Neutrophil (primary cell): ENCODE measurements around the gene NFIA.

Experiments used
- H3K27ac ChIP-seq: fragments of 200-600 bp; sonication (generic); 2 replicates; pipeline ENCODE4 v1.5.1; 2016; ENCODE audit warnings: mild to moderate bottlenecking, moderate library complexity
- H3K27me3 ChIP-seq: fragments of 200-600 bp; sonication (generic); 2 replicates; pipeline ENCODE4 v1.6.0; 2016; ENCODE audit warnings: mild to moderate bottlenecking
- H3K36me3 ChIP-seq: fragments of 200-600 bp; sonication (generic); 2 replicates; pipeline ENCODE4 v1.5.1; 2017
- H3K4me1 ChIP-seq, 2 experiments: fragments of 200-600 bp in 1 of 2; sonication (generic) in 1 of 2; 1 replicate in 1 of 2; 2 replicates in 1 of 2; pipeline versions ENCODE4 v1.5.1 to v1.6.1; 2013 to 2016; ENCODE audit warnings: low read depth in 1 of 2, low read length in 1 of 2, mild to moderate bottlenecking in 1 of 2, moderate library complexity in 1 of 2; ENCODE audit not compliant: control insufficient read depth in 1 of 2, insufficient read depth in 1 of 2
- H3K4me3 ChIP-seq, 2 experiments: fragments of 200-600 bp in 1 of 2; sonication (generic) in 1 of 2; 1 replicate in 1 of 2; 2 replicates in 1 of 2; pipeline ENCODE4 v1.5.1; 2013 to 2016; ENCODE audit warnings: low read depth in 1 of 2, low read length in 1 of 2, mild to moderate bottlenecking in 1 of 2, moderate library complexity in 1 of 2
- H3K9me3 ChIP-seq: fragments of 200-600 bp; sonication (generic); 2 replicates; pipeline ENCODE4 v1.5.1; 2016
- TF ChIP-seq, protein P1 (sequence below): fragments of 200-600 bp; sonication (generic); IDR thresholded peaks from 2 replicates; pipeline ENCODE4 v1.5.1; 2016; ENCODE audit warnings: antibody characterized with exemption

The NFIA gene

DNA sequence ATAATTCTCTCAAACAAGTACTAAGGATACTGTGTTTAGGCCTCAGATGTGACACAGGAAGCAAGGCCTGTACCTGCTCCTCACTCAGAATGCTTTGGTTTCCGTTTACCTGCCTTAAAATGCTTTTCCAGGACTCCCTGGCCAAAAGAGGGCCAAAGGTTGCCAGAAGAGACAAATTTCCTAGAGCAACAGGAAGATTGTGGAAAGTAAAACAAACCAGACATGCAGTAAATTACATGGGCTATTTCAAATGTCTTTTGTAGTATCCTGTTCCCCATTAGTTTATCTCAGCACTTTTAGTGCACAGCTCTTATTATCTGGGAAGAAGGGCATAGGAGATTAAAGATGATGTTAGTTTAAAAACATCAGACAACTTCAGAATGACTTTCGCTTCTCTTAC, 280.0 kb downstream of the NFIA start:
- TF ChIP-seq, protein P1, sequence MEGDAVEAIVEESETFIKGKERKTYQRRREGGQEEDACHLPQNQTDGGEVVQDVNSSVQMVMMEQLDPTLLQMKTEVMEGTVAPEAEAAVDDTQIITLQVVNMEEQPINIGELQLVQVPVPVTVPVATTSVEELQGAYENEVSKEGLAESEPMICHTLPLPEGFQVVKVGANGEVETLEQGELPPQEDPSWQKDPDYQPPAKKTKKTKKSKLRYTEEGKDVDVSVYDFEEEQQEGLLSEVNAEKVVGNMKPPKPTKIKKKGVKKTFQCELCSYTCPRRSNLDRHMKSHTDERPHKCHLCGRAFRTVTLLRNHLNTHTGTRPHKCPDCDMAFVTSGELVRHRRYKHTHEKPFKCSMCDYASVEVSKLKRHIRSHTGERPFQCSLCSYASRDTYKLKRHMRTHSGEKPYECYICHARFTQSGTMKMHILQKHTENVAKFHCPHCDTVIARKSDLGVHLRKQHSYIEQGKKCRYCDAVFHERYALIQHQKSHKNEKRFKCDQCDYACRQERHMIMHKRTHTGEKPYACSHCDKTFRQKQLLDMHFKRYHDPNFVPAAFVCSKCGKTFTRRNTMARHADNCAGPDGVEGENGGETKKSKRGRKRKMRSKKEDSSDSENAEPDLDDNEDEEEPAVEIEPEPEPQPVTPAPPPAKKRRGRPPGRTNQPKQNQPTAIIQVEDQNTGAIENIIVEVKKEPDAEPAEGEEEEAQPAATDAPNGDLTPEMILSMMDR, result no peak
- no peaks in the 10 kb centered on the region for H3K4me1 ChIP-seq
- H3K27me3 ChIP-seq, result no peaks in the 10 kb centered on the region
- no peak overlapping the region for H3K4me3 ChIP-seq
- no peaks in the 10 kb centered on the region for H3K9me3 ChIP-seq
- H3K36me3 ChIP-seq, result no peaks in the 10 kb centered on the region
- no peak overlapping the region for H3K27ac ChIP-seq

DNA sequence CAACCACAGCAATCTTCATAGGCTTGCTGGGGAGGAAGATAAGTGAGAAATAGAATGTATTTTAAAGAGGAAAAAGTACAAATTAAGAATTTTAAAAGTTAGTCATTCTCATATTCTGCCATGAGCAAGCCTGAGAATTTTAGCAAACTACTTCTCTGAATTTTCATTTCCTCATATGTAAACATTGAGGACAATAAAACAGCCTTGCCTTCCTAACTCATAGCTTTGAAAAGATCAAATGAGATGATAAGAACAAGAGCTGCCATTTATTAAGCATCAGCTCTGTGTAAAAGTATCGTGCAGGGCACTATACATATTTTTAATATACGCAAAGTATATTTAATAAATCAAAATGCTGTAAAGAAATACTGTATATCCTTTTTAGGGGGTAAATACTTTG, 286.0 kb downstream of the NFIA start:
- H3K9me3 ChIP-seq, result no peaks in the 10 kb centered on the region
- H3K4me1 ChIP-seq, result no peaks in the 10 kb centered on the region
- TF ChIP-seq, protein P1, result no peak
- H3K36me3 ChIP-seq, result no peaks in the 10 kb centered on the region
- no peaks in the 10 kb centered on the region for H3K27me3 ChIP-seq
- no peak overlapping the region for H3K27ac ChIP-seq
- H3K4me3 ChIP-seq, result no peak overlapping the region

DNA sequence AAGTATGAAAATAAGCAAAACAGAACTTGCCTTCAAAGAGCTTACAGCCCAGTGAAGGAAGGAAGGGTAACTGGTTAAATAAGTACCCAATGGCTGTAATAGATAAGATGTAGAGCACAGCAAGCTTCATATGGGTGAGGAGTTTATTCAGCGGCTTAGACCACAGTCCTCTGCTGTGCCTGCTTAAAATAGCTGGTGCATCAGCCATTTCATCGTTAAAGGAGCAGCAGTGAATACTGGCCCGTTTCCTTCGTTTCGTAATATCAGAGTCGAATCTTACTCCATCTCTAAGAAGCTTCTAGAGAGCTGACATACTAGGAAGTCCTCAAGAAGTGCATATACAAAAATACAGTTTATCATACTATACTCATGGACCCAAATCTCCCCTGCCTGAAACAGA, 286.5 kb downstream of the NFIA start:
- Histone ChIP-seq H3K4me1 (no peaks in the 10 kb centered on the region), H3K9me3 (no peaks in the 10 kb centered on the region), H3K36me3 (no peaks in the 10 kb centered on the region), H3K4me3 (no peak overlapping the region), H3K27me3 (no peaks in the 10 kb centered on the region), H3K27ac (no peak overlapping the region)
- TF ChIP-seq, protein P1, result no peak

DNA sequence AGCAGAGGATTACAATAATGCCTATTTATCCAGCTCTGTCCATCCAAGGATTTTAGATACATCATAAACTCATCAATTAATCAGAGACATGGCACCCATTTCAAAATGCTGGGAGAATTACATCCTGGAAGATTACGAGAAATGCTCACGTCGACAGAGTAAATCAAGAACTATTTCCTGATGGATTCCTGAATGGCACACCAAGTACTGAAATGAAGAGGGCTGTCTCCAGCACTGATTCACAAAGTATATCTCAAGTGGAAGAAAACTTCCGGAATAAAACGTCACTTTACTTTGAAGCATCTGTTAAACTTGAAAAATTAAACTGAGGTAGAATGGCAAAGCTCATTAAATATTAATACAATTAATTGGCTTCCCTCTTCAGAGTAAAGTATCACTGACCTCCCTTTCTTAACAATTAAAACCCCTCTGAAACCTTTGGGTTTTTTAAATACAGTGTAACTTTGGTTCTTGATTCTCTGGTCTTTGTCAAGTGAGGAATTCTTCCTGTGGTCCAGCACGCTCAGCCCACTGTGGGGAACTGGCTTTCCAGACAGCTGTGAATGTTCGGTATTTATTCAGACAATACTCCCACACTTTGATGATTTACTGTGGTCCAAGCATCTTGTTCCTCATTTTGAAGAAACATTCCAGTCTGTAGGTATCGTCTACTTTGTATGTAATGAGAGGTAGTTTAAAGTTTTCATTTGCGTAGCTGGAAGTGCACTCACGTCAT, 288.0 kb downstream of the NFIA start:
- Histone ChIP-seq H3K9me3 (no peaks in the 10 kb centered on the region), H3K27ac (no peak overlapping the region), H3K36me3 (no peaks in the 10 kb centered on the region), H3K27me3 (no peaks in the 10 kb centered on the region), H3K4me3 (no peak overlapping the region), H3K4me1 (no peaks in the 10 kb centered on the region)
- TF ChIP-seq, protein P1, result no peak

DNA sequence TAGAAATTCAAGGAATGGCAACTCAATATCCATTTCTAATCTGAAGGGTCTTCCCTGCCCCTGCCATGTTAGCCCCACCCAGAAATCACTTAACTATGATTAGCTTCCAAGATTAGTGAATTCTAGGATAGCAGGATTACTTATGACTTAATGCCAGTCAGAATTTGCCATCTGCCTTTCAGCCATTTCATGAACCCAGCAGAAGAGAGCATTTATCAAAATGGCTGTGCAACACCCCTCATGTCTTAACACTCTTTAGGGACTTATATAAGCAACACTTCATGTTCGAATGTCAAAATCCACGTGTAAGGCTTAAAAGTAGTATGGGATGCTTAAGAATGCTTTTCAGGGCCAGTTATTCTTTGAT, 288.5 kb downstream of the NFIA start:
- H3K4me3 ChIP-seq, result no peak overlapping the region
- TF ChIP-seq, protein P1, result no peak
- no peak overlapping the region for H3K27ac ChIP-seq

More for the DNA sequence above, 288.5 kb downstream of the NFIA start:
- H3K36me3 ChIP-seq, result no peaks in the 10 kb centered on the region
- H3K4me1 ChIP-seq, result no peaks in the 10 kb centered on the region
- no peaks in the 10 kb centered on the region for H3K9me3 ChIP-seq
- H3K27me3 ChIP-seq, result no peaks in the 10 kb centered on the region
